Left forelimb (tissue), 1 donor: ENCODE measurements around the gene HACD2.
"Not testable (repeated sequence)": the region's sequence is repeated elsewhere in the genome, so short reads cannot be mapped to it uniquely, and the experiment has no call there.

Source experiments
- DNase-seq: peaks from one replicate; pipeline ENCODE4 v3.0.0-alpha.2; 2018; ENCODE audit warnings: low spot score

HACD2 gene

DNA sequence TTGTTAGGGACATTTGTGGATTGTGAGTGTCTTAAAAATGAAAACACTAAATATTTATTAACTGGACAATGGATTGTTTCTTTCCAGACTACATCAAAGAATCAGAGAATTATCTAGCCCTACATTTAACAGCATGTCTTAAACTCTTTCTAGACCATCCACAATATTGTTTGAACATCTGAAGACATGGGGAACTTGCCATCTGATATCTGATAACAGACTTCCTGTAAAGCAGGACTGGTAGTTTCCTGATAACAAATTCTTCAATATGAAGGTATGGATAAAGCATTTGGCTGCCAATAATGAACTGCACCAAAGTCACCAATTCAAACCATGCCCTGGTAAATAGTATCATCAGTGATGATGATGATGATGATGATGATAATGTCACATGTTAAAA is 26.2 kb upstream of the HACD2 start:
- DNase-seq: no peak

DNA sequence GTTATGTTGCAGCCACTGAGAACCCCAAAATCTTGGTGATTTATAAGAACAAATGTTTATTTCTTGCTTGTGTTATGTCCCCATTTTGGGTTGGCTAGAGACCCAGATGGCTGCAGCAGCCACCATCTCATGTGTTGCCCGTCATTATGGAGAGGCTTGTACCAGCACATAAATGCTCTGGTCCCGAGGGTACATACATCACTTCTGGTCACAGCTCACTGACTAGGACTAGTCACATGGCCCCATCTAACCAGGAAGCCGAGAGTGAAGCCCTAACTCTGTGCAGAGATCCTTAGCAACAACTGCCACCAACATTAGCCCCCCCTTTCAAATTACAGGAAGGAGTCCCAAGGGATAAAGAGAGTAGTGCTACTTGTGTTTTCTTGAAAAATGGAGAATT is 25.5 kb upstream of the HACD2 start:
- DNase-seq: no peak

DNA sequence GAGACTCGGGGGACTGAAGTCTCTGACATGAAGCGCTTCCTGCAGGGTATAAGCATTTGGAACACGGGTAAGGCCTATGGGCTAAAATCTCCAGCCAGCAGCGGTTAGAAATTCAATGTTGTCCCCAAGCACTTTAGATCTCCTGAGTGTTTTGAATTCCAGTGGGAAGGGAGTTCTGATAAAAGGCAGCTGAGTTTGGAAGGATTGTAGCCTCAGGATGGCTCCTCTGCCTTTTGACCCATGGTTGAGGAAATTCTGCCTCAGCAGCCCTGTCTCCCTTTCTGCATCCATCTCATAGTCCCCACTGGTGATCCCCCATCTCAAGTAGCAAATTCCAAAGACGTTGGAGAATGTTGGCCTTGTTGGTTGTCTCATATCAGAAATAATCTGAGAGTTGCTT is 24.2 kb upstream of the HACD2 start:
- no peak for DNase-seq

DNA sequence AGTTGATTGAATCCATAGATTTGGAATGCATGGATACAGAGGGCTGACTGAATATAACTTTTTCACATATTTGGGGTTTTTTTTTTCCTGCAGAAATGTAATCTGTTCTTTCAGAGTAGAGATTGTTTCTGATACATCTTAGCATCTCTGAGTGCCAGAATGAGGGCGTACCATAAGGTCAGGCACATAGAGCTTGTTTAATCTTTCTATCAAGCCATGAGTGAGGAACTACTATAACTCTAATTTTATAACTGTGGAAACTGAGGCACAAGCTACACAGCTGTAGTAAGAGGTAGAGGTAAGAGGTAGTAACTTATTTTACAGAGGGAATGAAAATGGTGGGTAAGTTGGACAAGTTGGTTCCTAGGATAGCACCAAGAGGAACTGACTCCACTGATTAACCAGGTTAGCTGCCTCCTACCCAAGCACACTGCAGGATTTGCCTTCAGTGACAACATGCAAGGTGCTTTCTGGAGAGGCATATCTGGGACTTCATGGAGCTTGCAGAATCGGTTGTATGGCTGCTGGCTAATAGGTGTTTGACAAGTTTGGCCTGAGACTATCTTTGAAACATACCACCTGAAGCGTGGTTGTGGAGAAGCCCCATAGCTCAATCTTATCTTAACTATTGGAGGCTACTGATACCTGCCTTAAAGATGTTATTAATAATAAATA is 23.5 kb upstream of the HACD2 start:
- DNase-seq: no peak

DNA sequence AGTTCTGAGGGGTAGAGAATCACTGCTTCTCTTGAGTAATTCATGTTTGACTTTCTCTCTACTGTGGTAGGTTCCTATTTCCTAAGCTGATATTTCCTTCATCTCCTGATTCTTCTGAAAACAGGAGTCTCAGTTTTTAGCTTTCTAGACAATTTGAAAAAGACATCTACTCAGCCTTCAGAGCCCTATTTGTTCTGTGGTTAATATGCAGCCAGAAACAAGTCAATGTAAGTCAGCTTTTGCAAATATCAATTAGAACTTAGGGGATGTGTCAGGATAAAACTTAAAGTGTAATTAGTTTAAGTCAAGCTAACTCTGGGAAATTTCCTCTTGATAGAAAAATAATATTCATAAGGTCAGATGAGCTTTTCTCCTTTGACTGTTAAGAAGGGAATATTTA is 21.7 kb upstream of the HACD2 start:
- no peak for DNase-seq

DNA sequence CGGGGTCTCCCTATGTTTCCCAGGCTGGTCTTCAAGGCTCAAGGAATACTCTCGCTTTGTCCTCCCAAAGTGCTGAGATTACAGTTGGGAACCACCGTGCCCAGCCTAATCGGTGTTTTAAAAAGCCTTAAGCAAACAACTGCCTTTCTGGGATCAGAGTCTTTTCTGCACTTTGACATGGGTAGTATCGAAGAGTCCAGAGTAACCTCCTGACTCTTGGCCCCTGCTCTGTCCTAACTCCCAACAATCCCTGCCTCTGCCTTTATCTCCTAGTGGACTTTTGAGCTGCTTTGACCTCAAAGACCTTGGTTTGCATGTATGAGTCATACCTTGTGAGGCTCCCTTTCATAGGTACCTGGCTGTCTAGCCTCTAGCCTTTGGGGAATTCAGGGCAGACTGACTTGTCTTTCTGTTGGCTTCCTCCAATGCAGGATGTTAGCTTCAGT is 21.0 kb upstream of the HACD2 start:
- no peak for DNase-seq

DNA sequence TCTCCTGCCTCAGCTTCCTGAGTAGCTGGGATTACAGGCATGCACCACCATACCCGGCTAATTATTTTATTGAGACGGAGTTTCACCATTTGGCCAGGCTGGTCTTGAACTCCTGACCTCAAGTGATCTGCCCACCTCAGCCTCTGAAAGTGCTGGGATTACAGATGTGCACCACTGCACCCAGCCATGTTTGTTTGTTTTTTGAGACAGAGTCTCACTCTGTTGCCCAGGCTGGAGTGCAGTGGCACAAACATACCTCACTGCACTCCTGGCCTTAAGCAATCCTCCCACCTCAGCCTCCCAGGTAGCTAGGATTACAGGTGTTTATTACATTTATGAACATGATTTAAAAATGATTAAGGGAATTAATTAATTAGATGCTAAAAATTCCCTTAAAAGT is 18.3 kb upstream of the HACD2 start:
- DNase-seq: not testable (repeated sequence)

DNA sequence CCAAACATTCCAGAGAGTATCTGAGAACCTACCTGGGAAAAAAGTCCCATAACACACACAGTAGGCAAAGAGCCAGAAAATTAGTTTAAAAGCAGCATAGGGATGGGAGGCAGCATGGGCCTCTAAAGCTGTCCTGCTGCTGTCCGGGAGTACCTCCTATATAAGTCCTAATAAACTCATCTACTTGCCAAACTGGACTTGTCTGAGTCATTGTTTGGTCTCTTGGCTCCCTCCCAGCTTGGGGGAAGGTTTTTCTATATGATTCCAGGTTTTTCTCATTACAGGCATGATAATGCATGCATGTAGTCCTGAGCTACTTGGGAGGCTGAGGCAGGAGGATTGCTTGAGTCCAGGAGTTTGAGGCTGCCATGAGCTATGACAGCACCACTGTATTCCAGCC is 17.5 kb upstream of the HACD2 start:
- no peak for DNase-seq

DNA sequence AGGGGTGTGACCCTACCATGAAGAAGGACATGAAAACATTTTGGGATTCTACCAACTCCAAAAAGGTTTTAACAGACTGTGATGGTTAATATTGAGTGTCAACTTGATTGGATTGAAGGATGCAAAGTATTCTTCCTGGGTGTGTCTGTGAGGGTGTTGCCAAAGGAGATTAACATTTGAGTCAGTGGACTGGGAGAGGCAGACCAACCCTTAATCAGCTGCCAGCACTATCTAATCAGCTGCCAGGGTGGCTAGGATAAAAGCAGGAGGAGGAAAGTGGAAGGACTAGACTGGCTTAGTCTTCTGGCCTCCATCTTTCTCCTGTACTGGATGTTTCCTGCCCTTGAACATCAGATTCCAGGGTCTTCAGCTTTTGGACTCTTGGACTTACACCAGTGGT is 16.0 kb upstream of the HACD2 start:
- DNase-seq: not testable (repeated sequence)

DNA sequence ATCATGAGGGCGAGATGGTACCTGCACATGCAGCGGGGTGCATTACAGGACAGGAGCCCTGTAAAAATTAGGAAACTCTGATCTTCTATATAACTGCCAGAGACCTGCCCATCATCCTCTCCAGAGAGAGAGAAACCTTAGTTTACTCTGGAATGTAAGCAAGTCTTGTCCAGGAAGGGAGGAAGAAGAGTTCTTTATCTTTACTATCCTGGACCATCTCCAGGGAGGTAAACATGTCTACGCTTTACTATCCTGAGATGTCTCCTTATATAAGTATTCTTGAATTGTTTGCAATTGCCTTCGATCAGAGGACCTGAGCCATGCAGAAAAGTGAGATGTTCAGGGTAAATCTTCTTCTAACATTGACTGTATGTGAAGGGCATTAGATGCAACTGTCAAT is 12.7 kb upstream of the HACD2 start:
- no peak for DNase-seq

DNA sequence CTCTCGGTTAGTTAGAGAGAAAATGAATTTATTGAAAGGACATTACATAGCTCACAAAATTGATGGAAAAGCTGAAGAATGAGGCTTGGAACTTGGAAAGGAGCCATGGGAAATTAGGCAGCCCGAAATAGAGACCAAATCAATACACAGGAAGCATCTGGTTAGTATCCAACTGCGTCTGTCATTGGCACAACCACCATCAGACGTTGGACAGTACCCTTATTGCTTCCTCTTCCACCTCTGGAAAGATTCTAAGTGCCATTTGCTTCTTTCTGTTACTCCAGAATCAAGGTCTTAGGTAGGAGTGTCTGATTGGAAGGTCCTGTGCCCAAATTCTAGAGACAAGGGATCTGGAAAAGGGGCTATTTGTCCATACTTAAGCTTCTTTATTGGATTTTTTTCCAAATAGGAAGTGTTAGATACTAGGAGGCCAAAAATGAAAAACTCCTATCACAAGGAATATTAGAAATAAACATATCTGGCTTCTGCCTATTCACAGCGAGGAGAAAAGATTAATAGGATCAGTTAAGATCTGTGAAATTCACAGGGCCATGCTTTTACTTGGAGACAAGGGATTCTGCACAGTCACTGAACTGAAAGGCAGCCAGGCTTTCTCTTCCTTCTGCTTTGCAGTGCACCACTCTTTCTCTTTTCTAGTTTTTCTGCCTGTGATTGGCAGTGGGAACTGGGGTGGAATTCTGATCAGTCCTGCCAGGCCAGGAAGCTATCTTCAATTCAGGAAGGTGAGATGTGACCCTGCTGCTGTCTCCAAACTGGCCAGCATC is 10.7 kb upstream of the HACD2 start:
- no peak for DNase-seq

DNA sequence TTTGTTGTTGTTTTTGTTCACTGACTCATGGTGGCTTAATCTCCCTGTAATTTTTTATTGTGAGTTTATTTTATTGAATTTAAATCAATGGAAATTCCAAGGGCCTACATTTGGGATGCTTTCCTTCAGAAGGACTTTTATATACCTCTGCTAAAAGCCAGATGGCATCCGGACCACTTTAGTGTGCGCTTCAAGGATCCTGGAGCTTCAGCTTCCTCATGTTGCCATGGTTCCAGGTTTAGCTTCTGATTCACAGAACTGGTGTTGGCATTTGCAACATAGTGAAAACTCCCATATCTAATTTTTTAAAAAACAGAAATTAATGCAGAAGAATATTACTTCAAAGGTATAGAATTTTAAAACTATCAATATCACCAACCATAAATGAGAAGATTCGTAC is 8.5 kb upstream of the HACD2 start:
- no peak for DNase-seq

DNA sequence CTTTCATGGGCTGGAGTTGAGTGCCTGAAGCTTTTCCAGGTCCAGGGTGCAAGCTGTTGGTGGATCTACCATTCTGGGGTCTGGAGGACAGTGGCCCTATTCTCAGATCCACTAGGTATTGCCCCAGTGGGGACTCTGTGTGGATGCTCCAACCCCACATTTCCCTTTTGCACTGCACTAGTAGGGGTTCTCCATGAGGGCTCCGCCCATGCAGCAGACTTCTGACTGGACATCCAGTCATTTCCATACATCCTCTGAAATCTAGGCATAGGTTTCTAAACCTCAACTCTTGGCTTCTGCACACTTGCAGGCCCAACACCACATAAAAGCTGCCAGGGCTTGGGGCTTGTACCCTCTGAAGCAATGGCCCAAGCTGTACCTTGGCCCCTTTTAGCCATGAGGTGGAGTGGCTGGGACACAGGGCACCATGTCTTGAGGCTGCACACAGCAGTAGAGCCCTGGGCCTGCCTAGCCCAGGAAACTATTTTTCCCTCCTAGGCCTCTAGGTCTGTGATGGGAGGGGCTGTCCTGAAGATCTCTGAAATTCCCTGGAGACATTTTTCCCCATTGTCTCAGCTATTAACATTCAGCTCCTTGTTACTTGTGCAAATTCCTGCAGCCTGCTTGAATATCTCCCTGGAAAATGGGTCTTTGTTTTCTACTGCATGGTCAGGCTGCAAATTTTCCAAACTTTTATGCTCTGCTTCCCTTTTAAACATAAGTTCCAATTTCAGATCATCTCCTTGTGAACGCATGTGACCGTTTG is 6.0 kb upstream of the HACD2 start:
- no peak for DNase-seq

DNA sequence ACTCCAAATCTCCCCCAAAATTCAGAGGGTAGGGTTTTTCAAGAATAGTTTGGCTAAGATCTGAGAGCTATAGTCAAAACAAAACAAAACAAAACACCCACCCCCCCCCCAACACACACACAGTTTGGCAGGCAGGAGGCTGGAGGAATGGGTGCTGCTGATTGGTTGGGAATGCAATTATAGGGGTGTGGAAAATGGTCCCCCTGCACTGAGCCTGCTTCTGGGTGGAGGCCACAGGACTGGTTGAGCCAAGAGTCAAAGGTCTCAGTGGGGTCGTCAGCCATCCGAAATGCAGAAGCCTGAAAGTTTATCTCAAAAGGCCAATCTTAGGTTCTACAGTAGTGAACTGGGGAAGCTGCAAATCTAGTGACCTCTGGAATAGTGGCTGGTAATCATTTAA is 2.5 kb upstream of the HACD2 start:
- no peak for DNase-seq

DNA sequence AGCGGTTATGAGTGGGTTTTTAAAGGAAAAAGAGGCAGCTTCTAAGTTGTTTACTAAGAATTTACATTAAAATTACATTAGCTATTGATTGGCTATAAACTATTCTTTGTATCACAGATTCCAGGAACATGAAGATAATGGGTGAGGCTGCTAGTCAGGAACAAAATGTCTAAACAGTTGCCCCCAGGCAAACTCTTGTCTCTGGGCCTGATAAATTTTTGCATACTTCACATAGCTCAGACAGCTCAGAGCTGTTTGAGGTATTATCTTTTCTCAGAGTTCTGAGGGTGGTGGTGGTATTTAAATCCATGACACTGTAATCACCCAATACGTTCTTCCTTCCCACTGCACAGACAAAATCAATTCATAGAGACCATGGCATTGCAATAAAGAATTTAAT is 2.1 kb upstream of the HACD2 start:
- no peak for DNase-seq

DNA sequence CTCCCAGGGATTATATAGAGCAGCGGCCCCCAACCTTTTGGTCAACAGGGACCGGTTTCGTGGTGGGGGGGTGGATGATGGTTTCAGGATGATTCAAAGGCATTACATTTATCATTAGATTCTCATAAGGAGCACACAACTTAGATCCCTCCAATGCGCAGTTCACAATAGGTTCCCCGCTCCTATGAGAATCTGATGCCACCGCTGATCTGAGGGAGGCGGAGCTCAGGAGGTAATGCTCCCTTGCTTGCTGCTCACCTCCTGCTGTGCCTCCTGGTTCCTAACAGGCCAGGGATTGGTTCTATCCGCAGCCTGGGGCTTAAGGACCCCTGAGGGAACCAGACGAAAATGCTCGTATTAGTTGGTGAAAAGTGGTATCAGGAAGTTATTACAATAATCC is 1.3 kb upstream of the HACD2 start:
- DNase-seq: no peak

DNA sequence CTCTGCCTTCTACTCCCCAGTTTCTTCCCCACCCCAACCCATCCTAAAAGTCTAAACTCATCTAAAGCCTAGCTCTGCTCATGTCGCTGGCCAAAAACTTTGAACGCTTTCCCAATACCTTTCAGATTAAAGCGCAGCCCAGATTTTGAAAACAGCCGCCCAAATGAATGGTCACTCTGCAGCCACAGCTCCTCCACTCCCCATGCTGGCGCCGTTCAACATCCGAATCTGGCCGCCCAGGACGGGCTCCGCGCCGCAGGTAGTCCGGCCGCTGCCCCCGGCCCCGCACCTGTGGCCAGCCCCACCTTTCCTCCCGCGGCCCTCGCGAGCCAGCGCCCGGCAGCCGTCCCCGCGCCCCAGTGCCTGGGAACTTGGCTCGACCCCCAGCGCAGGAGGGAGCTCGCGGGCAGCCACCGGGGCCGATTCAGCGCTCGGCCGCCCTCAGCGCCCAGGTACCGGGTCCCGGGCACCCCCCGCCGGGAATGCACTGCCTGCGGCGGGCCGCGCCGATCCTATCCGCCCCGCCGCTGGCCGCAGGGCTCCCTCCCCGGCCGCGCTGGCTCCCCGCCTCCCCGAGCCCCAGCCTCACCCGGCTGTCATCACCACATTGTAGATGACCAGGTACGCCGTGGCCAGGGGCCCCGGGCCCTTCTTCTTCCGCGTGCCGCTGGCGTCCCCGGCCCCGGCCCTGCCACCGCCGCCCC is 417 bp downstream of the HACD2 start:
- DNase-seq: no peak

DNA sequence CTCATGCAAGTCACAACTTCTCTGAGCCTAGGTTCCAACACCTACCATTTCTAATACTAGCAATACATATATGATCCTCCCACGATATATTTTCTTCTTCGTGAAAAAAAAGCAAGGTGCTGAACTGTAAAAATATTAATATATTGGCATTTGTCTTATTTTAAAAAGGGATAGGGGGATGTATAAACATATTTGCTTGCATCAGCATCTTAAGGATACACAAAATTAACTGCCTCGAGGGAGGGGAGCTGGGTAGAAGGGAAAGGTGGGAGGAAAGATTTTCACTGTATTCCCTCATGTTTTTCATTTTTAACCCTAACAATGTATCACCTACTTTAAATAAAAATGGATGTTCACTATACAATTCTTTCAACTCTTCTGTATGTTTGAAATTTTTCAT is 1.3 kb downstream of the HACD2 start:
- DNase-seq: no peak

DNA sequence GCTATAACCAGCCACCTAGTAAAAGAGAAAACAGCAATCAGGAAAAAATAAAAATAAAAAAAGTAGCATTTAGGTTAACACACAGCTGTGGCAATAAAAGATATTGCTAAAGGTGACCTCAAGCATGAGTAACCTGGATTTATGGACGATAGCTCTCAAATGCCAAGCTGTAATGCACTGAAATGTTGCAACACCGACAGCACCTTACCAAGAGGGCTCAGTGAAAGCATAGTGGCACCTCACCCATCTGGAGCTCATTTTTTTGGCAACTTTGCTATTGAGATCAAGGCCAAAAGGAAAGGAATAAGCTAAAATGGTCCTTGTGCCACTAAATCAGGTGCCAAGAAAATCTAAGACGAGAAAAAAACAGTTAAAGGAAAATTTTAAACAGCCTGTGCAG is 2.5 kb downstream of the HACD2 start:
- DNase-seq: no peak

DNA sequence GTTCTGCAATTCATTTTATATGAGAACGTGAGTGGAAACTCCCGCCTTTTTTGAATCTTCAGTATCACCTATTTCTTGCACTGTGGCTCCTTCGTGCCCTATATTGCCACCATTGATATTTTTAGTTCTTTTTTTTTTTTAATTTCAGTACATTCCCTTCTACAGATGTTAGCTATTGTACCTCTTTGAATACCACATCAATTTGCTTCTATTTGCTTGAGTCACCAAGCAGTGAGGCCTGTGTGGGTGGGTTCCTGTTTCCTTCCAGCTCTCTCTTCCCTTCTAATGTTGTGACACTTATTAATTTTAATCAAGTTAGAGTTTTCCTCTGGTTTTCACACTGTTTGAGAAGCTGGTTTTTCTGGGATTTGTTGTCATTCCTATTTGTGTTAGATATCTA is 8.7 kb downstream of the HACD2 start:
- DNase-seq: no peak

DNA sequence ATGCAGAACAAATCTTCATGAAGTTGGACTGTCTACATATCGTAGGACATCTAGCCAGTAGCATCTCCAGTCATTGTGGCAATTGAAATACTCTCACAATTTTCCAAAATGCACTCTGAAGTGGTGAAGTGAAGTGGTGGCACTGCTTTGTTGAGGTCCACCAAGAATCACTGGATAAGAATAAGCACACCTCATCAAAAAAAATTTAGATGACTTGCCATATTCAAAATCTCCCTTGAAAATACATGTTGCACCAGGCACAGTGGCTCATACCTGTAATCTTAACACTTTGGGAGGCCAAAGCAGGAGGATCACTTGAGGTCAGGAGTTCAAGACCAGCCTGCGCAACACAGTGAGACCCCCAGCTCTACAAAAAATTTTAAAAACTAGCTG is 12.9 kb downstream of the HACD2 start:
- no peak for DNase-seq

DNA sequence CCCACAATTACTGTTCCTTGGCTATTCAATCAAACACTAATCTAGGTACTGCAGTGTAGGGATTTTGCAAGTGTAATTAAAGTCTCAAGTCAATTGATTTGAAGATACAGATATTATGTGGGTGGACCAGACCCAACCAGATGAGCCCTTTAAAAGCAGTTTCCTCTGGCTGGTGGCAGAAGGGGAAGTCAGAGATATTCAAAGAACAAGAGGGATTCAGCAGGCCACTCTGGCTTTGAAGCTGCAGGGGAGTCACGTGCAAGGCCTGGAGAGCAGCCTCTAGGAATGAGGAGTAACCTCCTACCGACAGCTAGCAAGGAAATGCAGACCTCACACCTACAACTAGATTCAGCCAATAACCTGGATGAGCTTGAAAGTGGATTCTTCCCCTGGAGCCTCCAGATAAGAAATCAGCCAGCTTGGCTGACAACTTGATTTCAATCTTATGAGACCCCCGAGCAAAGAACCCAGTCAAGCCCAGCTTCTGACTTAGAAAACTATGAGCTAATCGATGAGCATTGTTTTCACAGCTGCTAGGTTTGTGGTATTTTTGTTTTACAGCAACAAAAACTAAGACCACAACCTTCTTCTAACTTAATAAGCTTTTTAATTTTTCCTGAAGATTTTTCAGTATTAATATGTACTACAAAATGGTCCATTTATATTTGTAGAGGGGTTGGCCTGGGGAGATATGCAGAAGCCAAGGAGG is 13.4 kb downstream of the HACD2 start:
- no peak for DNase-seq
